ENCODE results near the gene LRRC34. TPM values are rescaled to one million over a fixed set of nuclear protein-coding genes. Genes with fewer than 3 reads are reported as not detected.

Gene LRRC34
- total RNA-seq, 1 experiment from 2014 or later = 9.7 TPM

GRCh38 chr3:169848741-169849140 lies 36.0 kb upstream of the LRRC34 start:
- intact Hi-C loops (cut with micrococcal nuclease; ENCODE audit: unreplicated experiment) = no loop called here
- TF ChIP-seq CTCF (conservative IDR thresholded peaks at IDR 0.05; ENCODE audit: low read depth, low read length) = no peak
- no peak for TF ChIP-seq EZH2 (IDR thresholded peaks at IDR 0.05; ENCODE audit: borderline replicate concordance, low read depth, low read length, poor library complexity, severe bottlenecking)
- BruUV-seq (replicated peaks) = no TSS peak
- ChIA-PET POLR2A (ENCODE audit: low non-redundant PET) (no interaction called here), CTCF (no interaction called here)
- Histone ChIP-seq H3K9me3 (ENCODE audit: low read depth, low read length, poor library complexity, severe bottlenecking) (no peaks in the 10 kb centered on the region), H3K4me3 (ENCODE audit: low read depth, low read length, poor library complexity, severe bottlenecking) (no peak overlapping the region), H3K27me3 (replicated peaks; ENCODE audit: insufficient read depth, low read depth, low read length, poor library complexity) (no peaks in the 10 kb centered on the region), H3K36me3 (ENCODE audit: insufficient read depth, low read length, poor library complexity, severe bottlenecking) (no peaks in the 10 kb centered on the region), H3K4me1 (ENCODE audit: insufficient read depth, low read length, poor library complexity, severe bottlenecking) (no peaks in the 10 kb centered on the region), H3K27ac (ENCODE audit: low read depth, low read length, poor library complexity, severe bottlenecking) (no peak overlapping the region)
- no peak for DNase-seq (ENCODE audit: low spot score)

GRCh38 chr3:169847896-169848295 lies 35.2 kb upstream of the LRRC34 start:
- TF ChIP-seq EZH2 (IDR thresholded peaks at IDR 0.05; ENCODE audit: borderline replicate concordance, low read depth, low read length, poor library complexity, severe bottlenecking) (no peak), CTCF (conservative IDR thresholded peaks at IDR 0.05; ENCODE audit: low read depth, low read length) (no peak)

GRCh38 chr3:169846458-169847193 lies 33.9 kb upstream of the LRRC34 start:
- TF ChIP-seq EZH2 (IDR thresholded peaks at IDR 0.05; ENCODE audit: borderline replicate concordance, low read depth, low read length, poor library complexity, severe bottlenecking) (no peak), CTCF (conservative IDR thresholded peaks at IDR 0.05; ENCODE audit: low read depth, low read length) (no peak)
- H3K9me3 ChIP-seq (ENCODE audit: low read depth, low read length, poor library complexity, severe bottlenecking) = no peaks in the 10 kb centered on the region
- H3K27ac ChIP-seq (ENCODE audit: low read depth, low read length, poor library complexity, severe bottlenecking) = no peak overlapping the region
- no peaks in the 10 kb centered on the region for H3K36me3 ChIP-seq (ENCODE audit: insufficient read depth, low read length, poor library complexity, severe bottlenecking)
- CTCF ChIA-PET = no interaction called here
- no peak for DNase-seq (ENCODE audit: low spot score)
- H3K27me3 ChIP-seq (replicated peaks; ENCODE audit: insufficient read depth, low read depth, low read length, poor library complexity) = no peaks in the 10 kb centered on the region
- no TSS peak for BruUV-seq (replicated peaks)
- intact Hi-C loops (cut with micrococcal nuclease; ENCODE audit: unreplicated experiment) = no loop called here
- no peaks in the 10 kb centered on the region for H3K4me1 ChIP-seq (ENCODE audit: insufficient read depth, low read length, poor library complexity, severe bottlenecking)
- no peak overlapping the region for H3K4me3 ChIP-seq (ENCODE audit: low read depth, low read length, poor library complexity, severe bottlenecking)
- POLR2A ChIA-PET (ENCODE audit: low non-redundant PET) = no interaction called here

More at GRCh38 chr3:169847896-169848295, 35.2 kb upstream of the LRRC34 start:
- no peaks in the 10 kb centered on the region for H3K27me3 ChIP-seq (replicated peaks; ENCODE audit: insufficient read depth, low read depth, low read length, poor library complexity)
- H3K4me3 ChIP-seq (ENCODE audit: low read depth, low read length, poor library complexity, severe bottlenecking) = no peak overlapping the region
- DNase-seq (ENCODE audit: low spot score) = no peak
- H3K27ac ChIP-seq (ENCODE audit: low read depth, low read length, poor library complexity, severe bottlenecking) = no peak overlapping the region
- ChIA-PET CTCF (interaction anchor here (0.5 kb wide), 1 partner anchor 552 kb away, joined by 3 read pairs; no protein-coding TSS in a partner anchor), POLR2A (ENCODE audit: low non-redundant PET) (no interaction called here)
- intact Hi-C loops (cut with micrococcal nuclease; ENCODE audit: unreplicated experiment) = no loop called here
- H3K9me3 ChIP-seq (ENCODE audit: low read depth, low read length, poor library complexity, severe bottlenecking) = no peaks in the 10 kb centered on the region
- H3K4me1 ChIP-seq (ENCODE audit: insufficient read depth, low read length, poor library complexity, severe bottlenecking) = no peaks in the 10 kb centered on the region
- no peaks in the 10 kb centered on the region for H3K36me3 ChIP-seq (ENCODE audit: insufficient read depth, low read length, poor library complexity, severe bottlenecking)
- no TSS peak for BruUV-seq (replicated peaks)

All from A673 (cell line).